Head of caudate nucleus (tissue), 42 donors: ENCODE data around the gene CSTB.

Experiments used
- DNase-seq, 42 donors: peaks; one replicate each; pipeline versions ENCODE4 v3.0.0 to v3.0.0-alpha.2; 2020 to 2021; ENCODE audit warnings: mixed read lengths in 7 of 42
- intact Hi-C: fragments of 100-400 bp; cut with DNase I; formaldehyde crosslinking; loops from one replicate; pipeline ENCODE4 v1.15.0; 2022

The CSTB gene

DNA sequence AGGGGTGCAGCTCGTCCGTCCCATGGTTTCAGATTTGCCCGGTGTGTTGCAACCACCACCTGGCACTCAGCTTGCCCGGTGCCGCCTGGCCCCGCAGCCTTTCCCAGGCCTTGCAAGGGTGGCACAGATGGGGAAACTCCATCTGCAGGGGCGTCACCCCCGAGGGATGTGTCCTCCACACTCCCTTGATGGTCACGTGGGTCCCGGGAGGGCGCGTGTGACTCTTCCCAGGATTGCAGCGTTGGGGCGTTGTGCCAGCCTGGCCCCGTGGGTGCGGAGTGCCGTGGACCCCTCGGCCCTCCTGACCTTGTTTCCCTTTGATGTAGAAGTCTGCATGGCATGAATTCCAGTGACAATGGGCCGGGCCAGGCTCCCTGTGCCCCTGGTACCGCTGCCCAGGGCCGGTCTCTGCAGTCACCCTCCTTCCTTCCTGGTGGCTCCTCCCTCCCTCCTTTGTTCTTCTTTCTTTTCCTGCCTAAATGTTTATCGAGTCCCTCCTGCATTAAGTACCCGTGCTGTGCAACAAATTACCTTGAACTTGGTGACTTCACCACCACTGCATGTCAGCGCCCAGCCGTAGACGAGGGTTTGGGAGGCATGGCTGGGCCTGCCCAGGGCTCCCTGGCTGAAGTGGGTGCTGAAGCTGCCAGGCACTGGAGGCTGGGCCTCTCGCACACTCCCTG is 36.2 kb upstream of the CSTB start:
- intact Hi-C loops = no loop called here
- DNase-seq = peak in 1 of 42 donors; percentile 29

DNA sequence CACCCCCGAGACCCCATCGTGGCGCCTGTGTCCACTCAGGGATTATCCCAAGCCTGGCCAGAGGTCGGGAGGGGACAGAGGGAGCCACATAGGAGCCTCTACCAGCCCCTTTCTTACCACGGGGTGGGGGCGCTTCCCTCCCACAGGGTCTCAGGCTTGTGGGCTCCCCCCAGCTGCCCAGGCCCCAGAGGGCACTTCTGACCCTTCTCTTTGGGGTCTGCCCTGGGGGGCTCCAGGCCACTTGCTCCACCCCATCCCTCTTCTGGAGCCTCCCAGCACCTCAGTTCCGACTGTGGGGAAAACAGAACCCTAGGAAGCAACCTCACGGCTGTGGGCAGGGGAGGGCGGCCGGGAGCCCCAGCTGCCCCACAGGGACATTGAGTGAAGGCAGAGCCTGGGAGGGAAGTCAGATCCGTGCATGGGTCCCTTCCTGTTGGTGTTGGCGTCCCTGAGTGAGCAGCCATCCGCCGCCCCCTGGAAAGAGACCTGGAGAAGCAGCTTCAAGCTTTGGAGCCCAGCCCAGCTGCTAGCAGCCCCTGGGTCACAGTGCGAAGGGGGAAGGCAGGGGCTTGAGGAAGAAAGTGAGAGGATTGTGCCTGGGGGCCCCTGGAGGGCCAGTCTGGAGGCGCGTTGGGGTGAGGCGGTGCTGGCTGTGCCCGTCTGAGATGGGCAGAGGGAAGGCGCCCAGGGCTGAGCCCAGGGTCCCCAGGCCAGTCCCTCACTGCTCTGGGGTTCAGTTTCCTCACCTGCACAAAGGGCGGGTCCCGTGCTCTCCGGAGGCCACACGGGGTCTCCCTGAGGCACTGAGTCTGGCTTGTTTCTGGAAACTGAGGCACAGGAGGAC is 35.4 kb upstream of the CSTB start:
- intact Hi-C loops = no loop called here
- no peak for DNase-seq

DNA sequence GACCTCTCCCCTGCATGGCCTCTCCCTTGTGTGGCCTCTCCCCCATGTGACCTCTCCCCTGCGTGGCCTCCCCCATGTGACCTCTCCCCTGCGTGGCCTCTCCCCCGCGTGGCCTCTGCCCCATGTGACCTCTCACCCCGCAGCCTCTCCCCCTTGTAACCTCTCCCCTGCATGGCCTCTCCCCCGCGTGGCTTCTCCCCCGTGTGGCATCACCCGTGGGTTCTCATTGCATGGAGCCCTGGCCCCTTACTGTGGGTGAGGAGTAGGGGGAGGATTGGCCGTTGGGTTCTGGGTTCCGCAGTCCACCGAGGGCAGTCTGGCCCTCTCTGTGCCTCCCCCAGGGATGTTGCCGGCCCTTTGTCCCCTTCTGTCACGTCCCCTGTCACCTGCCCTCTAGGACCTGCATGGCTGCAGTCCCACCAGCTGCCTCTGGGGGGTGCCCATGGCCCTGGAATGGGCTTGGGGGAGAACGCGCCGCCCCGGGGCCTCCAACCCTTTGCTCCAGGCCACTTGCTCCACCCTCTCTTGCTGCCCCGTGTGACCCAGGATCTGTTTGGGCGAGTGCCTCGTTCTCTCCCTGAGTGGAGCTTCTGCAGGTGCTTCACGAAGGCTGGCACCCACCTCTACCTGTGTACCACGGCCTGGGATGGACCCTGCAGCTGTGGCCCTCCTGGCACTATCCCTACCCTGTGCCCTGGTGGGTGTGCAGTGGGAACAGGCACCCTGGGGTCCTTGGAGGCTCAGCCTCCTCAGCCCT is 34.6 kb upstream of the CSTB start:
- intact Hi-C loops = no loop called here
- DNase-seq = peak; percentile 73 to 95 (median 89)

DNA sequence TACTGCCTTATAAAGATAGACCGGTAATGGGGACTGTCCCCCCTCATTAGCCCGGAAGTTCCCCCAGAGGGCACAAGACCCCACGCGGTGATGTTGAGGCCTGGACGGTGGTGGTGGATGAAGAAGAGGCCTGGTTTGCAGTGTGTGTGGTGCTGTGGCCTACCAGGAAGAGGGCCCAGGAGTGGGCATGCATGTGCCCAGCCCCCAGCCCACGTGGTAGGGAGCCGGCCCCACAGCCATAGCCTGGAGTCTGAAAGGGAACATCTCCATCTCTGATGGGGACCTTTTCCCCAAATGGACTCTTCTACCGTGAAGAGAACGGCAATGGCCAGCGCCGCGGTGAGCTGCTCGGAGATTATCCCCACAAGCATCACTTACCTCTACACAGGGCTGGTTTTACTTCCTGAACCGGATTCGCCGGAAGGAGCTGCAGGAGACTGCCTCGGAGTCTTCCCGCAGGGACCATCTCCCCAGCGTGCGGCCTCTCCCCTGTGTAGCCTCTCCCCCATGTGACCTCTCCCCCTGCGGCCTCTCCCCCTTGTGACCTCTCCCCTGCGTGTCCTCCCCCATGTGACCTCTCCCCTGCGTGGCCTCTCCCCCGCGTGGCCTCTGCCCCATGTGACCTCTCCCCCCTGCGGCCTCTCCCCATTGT is 33.9 kb upstream of the CSTB start:
- intact Hi-C loops = no loop called here
- no peak for DNase-seq

DNA sequence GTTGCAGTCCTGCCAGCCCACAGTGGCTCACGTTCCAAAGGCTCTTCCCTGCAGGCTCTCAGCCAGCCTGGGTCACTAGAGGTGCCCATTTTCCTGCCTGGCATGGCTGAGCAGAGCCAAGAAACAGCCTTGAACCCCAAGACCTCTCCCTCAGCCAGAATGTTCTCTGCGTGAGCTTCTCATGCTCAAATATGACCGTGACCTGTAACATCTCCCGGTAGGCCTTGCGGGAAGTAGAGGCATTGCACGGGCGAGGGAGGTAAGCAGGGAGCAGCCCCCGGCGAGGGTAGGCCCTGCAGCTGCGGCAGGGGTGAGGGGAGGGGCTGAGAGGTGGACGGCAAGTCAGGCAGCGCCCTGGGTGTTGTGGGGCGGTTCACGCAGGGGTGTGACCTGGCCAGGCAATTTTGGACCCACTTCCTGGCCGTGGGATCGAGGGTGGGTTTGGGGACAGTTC is 33.3 kb upstream of the CSTB start:
- intact Hi-C loops = no loop called here

DNA sequence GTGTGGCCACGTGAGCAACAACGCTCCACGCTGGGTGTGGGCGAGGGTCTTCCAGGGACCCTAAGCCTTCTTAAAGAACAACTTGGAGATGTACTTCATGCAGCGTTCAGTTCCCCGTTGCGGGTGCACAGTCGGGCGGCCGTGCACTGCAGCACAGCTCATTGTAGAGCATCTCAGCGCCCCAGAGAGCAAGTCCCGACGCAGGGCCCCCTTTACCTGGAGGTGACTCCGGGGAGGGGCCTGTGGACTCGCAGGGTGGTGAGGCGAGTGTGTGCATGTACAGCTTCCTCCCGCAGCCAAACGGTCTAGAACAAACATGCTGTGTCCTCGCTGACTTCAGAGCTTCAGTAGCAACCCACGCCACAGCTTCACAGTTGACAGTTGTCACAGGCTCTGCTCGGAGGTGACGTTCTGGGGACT is 32.7 kb upstream of the CSTB start:
- peak in 35 of 42 donors; percentile 23 to 85 (median 56) for DNase-seq
- intact Hi-C loops = no loop called here

More for the DNA sequence above, 33.3 kb upstream of the CSTB start:
- DNase-seq = no peak

DNA sequence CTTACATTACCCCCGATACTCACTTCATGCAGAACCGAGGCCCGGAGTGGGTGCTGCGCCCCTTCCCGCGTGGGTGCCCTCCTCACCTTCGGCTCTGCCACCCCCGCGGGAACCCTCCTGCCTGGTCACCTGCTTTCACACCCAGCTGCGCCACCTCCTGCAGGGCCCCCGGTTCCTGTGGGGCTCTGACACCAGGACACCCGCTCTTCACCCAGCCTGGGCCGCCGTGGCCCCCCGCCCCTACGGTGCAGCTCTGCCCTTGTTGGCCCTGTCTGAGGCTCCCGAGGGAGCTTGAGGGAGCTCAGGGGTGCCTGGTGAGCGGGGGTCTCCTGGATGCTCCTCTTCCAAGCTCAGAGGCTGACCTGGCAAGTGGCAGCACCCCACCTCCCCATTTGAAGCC is 32.3 kb upstream of the CSTB start:
- intact Hi-C loops = no loop called here
- no peak for DNase-seq

DNA sequence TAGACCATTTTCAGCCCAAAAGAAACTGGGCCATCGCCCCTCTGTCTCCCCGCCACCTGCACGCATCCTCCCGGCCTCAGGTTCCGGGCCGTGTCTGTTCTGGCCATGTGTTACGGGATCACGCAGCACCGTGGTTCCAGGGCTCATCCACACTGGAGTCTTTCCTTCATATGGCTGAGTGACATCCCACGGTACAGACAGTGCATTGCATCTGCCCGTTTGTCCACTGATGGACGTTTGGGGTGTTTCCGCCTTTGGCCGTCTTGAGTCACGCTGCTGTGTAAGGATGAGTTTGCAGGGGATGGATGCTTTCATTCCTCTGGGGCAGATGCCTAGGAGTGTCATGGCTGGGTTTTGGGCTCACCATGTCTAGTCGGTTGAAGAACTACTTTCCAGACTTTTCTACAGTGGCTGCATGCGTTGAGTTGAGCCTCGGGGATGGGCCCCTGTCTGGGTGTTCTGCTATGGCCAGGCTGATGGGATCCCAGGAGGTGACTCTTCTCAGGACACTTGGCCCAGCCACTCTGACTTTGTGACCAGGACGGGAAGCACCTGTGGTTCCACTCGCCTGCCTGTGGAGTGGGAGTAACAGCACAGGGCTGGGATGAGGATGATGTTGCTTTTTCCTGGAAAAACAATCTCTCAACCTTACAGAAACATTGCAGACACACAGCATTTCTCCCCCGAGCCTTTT is 30.1 kb upstream of the CSTB start:
- intact Hi-C loops = no loop called here
- no peak for DNase-seq

DNA sequence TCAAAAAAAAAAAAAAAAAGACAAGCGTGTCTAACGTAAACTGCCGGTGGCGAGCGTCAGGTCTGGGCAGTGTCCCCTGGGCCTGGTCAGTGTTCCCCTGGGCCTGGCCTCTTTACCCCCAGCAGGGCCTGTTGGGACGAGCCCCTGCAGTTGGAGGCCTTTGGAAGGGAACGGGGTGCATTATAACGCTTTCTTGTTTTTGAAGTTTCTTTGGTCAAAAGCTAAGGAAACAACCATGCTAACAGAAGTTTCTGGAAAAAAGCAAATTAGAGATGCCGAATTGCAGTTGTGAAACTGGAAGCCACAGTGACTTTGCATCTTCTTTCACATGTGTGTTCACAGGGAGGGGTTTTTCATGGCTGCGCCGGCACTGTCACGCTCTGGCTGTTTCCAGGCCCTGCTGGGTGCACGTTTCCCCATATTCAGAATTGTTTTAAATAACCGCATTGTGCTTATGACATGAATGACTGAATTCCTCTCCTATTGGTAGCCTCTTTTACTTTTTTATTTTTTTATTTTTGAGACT is 29.2 kb upstream of the CSTB start:
- intact Hi-C loops = no loop called here
- no peak for DNase-seq

DNA sequence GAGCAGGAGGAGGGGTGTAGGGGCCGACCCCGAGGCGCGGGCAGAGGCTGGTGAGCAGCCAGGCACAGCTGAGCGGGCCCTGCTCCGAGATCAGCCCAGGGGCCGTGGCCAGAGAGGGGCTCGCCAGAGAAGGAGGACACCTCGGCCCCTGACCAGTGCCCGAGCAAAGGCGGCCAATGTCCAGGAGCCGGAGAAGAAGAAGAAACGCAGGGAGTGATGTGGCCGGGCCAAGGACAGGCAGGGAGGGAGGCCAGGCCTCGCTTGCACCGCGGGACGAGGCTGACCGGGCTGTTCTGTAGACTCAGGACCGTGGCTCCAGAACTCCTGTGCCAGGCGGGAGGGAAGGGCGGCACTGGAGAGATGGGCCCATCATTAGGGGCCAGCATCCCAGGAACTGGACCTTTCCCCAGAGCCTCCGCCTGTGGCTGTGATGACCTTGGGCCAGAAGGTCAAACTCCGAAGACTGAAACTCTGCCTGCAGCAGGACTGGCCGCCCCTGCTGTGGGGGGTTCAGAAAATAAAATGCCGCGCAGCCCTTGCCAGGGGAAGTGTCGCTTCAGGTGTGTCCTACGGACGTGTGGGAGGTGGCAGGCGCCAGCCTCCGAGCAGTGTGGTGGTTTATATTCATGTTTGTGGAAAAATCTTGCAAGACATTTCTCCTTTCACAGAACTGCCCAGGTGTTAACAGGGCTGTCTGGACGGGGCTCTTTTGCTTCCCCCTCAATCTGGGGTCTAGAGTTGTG is 27.6 kb upstream of the CSTB start:
- intact Hi-C loops = loop anchor here (5.0 kb wide), 1 partner anchor 134 kb away; no protein-coding TSS in a partner anchor
- DNase-seq = no peak

DNA sequence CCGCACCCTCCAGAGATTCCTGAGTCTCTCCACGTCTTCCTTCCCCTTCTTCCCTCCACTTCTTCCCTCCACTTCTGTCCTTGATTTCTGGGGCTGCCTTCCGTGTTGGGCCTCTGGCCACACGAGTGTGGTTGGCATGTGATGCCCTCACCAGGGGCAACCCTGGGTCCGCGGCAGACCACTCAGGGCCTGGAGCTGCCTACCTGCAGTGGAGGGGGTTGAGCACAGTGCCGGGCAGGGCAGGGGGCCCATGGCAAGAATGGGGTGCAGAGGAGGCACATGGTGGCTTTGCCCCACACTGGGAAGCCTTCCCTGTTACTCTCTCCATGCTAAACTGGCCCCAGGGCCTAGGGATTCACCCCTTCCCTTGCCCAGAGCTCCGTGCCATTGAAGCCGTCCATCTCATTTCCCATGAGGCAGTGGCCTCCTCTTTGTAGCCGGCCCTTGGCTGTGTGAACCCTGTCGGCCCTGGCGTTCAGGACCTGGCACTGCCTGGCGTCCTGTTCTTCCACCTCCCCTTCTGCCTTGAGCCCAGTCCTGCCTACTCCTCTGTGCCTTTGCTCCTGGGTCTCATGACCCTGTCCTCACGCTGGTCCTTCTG is 26.7 kb upstream of the CSTB start:
- no peak for DNase-seq
- intact Hi-C loops = loop anchor here (5.0 kb wide), 1 partner anchor 134 kb away; no protein-coding TSS in a partner anchor

DNA sequence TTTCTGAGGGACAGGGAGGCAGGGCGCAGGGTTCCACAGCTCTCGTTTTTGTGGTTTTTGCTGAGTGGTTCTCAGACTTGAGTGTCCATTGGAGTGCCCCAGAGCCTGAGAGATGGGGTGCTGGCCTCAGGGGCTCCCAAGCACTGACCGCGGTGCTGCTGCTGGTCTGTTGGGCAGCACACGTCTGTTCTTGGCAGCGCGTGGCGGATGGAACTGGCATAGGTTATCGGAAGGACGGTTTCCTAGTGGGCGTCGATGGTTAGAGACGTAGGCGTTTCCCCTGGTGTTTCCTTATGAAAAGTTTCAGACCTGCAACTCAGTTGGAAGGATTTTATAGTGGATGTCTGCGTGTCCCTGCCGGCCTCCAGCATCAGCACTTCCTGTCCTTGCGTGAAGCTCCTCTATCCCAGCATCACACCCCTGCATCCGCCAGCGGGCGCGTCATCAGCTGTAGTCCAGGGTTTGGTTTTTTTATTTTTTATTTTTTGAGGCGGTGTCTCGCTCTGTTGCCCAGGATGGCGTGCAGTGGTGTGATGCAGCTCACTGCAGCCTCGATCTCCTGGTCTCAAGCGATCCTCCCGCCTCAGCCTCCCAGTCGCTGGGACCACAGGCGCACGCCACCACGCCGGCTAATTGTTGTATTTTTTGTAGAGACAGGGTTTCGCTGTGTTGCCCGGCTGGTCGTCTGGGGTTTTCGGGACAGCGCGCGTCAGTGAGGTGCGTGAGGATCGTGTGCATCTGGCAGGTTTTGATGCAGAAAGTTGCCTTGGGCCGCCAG is 25.1 kb upstream of the CSTB start:
- intact Hi-C loops = loop anchor here (5.0 kb wide), 1 partner anchor 136 kb away; no protein-coding TSS in a partner anchor
- no peak for DNase-seq

DNA sequence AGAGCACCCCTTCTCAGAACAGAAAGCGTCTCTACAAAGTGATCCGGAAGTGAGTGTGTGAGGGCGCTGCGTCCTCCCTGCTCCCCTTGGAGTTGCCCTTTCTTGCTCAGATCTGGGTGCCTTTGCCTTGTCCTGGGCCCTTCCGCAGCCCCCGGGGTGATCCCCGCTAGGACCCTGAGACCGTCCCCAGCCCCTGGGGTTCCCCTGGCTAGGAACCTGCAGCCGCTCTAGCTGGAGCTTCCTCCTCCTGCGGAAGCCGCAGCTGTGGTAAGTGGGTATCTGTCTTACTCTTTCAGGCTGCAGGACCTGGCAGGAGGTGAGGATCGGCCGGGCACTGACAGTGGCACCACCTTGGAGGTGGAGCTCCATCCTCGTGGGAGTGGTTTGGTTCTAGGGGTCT is 24.5 kb upstream of the CSTB start:
- no peak for DNase-seq
- intact Hi-C loops = loop anchor here (5.0 kb wide), 1 partner anchor 137 kb away; no protein-coding TSS in a partner anchor

DNA sequence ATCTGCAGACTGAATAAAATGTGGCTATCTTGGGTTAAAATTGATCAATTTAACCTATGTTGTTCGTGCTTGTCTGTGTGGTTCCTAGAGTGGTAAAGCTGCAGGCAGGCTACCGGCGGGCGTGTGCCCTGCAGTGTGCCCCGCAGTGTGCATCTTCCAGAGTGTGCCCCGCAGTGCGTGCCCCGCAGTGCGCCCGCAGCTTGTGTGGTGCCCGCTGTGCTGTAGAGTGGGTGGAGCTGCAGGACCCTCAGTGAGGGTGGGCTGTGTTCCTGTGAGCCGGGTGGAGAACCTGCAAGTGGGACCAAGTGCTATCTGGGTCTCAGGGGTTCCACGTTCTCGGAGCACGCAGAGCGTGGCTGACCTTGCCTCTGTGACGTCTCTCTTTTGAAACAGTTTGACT is 24.0 kb upstream of the CSTB start:
- intact Hi-C loops = loop anchor here (5.0 kb wide), 1 partner anchor 137 kb away; no protein-coding TSS in a partner anchor
- no peak for DNase-seq

DNA sequence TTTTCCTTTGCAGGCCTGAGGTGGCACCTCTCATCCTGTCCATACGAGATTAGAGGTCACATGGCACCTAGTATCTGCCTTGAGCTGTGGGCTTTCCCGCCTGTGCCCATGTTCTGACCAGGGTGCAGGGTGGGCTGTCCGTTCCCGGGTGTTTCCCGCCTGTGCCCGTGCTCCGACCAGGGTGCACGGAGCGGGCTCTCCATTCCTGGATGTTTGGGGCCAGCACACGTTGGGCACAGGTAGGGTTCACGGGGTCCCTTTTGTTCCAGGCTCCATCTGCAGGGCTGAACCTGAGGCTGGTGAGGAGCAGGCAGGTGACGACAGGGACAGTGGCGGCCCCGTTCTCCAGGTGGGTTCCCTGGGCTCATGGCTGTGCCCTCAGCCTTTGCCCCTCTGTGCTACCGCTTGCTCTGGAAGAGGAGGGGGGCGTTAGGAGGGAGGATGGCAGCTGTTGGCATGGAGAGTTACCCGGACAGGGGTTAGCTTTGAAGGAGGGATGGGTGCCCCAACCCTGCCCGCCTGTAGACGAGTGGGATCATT is 23.3 kb upstream of the CSTB start:
- intact Hi-C loops = no loop called here
- DNase-seq = no peak
